Measurements from ENCODE around the gene TDRD7.

Gene TDRD7

GRCh38 chr9:97514531-97514930, 102.6 kb downstream of the TDRD7 start:
- DNase-seq (ENCODE audit: low read depth, low spot score), result no peak
- H3K4me3 ChIP-seq (ENCODE audit: low read length), result no peak overlapping the region

- H3K4me3 ChIP-seq (ENCODE audit: low read length), result no peak overlapping the region
- no peak for DNase-seq (ENCODE audit: low read depth, low spot score)
Observed at GRCh38 chr9:97515662-97516061, 103.8 kb downstream of the TDRD7 start.

GRCh38 chr9:97516111-97516510, 104.2 kb downstream of the TDRD7 start:
- no peak for DNase-seq (ENCODE audit: low read depth, low spot score)
- no peak overlapping the region for H3K4me3 ChIP-seq (ENCODE audit: low read length)

- H3K4me3 ChIP-seq (ENCODE audit: low read length), result no peak overlapping the region
- DNase-seq (ENCODE audit: low read depth, low spot score), result no peak
Observed at GRCh38 chr9:97517331-97518089, 105.6 kb downstream of the TDRD7 start.

- H3K4me3 ChIP-seq (ENCODE audit: low read length), result no peak overlapping the region
- DNase-seq (ENCODE audit: low read depth, low spot score), result no peak
Observed at GRCh38 chr9:97518166-97518908, 106.4 kb downstream of the TDRD7 start.

GRCh38 chr9:97518909-97519307, 107.0 kb downstream of the TDRD7 start:
- no peak overlapping the region for H3K4me3 ChIP-seq (ENCODE audit: low read length)
- no peak for DNase-seq (ENCODE audit: low read depth, low spot score)

DNA sequence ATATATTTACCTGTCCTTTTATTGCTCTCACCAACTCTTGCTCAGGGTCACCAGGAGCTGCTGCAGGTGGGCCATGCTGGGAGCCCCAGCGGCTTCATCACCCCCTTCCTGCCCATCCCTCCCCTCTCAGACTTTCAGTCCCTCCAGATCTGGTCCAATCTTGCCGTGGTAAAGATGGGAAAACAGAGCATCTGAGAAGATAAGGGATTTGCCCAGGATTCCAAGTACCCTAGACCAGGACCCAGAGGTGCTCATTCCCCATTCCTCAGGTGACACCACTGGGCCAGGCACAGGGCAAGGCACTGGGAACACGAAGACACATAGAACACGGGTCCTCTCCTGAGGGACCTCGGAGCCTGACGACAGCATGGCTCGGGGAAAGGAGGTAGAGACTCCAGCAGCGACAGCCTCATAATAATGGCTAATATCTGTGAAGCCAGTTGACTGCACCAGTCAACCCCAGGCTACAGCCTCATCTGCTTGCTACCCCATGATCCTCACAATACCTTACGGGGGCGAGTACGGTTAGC, 107.6 kb downstream of the TDRD7 start:
- no peak for DNase-seq (ENCODE audit: low read depth, low spot score)
- H3K4me3 ChIP-seq (ENCODE audit: low read length), result no peak overlapping the region

DNA sequence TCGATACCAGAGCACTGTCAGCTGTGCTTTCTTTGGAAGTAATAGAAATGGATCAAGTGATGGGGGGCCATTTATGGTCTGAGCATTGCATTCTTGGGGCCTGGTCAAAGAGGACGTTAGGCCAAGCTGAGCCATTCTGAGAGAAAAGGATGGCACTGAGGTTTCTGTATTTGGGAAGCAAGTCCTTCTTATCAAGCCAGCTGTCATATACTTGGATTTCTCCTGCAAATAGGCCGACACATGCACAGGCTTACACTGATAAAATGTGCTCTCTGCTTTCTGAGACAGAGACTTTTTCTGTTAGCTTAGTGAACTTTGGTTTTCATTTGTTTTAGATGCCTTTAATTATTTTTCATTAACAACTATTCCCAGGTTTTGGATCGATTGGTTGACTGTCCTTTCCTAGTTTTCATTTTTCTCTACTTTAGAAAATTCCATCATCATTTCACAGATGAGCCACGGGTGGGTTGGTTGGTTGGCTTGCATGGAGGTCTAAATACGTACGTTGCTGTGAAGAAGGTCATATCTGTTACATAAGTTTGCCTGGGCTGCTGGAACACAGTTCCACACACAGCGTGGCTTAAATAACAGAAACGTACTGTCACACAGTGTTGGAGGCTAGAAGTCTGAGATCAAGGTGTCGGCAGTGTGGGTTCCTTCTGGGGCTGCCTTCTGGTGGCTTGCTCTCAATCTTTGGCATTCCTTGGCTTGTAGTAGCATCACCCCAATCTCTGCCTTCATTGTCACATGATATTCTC, 109.9 kb downstream of the TDRD7 start:
- no peak overlapping the region for H3K4me3 ChIP-seq (ENCODE audit: low read length)
- DNase-seq (ENCODE audit: low read depth, low spot score), result no peak

DNA sequence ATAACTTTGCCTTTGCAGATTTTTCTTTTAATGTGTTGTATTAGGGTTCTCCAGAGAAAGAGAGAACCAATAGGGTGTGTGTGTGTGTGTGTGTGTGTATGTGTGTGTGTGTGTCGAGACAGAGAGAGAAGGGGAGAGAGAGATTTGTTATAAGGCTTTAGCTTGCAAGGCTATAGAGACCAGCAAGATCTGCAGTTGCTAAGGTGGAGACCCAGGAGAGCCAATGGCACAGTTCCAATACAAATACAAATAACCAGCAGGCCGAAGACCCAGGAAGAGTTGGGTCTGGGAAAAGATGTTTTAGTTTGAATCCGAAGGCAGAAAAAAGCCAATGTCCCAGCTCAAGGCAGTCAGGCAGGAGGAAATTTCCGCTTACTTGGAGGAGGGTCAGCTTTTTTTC, 112.5 kb downstream of the TDRD7 start:
- no peak for DNase-seq (ENCODE audit: low read depth, low spot score)
- H3K4me3 ChIP-seq (ENCODE audit: low read length), result no peak overlapping the region

- DNase-seq (ENCODE audit: low read depth, low spot score), result no peak
Observed at GRCh38 chr9:97525451-97525850, 113.6 kb downstream of the TDRD7 start.

GRCh38 chr9:97526895-97527575, 115.1 kb downstream of the TDRD7 start:
- DNase-seq (ENCODE audit: low read depth, low spot score), result no peak
- H3K4me3 ChIP-seq (ENCODE audit: low read length), result no peak overlapping the region

More at GRCh38 chr9:97525451-97525850, 113.6 kb downstream of the TDRD7 start:
- H3K4me3 ChIP-seq (ENCODE audit: low read length), result no peak overlapping the region

GRCh38 chr9:97527626-97528528, 116.0 kb downstream of the TDRD7 start:
- no peak for DNase-seq (ENCODE audit: low read depth, low spot score)
- H3K4me3 ChIP-seq (ENCODE audit: low read length), result no peak overlapping the region

DNA sequence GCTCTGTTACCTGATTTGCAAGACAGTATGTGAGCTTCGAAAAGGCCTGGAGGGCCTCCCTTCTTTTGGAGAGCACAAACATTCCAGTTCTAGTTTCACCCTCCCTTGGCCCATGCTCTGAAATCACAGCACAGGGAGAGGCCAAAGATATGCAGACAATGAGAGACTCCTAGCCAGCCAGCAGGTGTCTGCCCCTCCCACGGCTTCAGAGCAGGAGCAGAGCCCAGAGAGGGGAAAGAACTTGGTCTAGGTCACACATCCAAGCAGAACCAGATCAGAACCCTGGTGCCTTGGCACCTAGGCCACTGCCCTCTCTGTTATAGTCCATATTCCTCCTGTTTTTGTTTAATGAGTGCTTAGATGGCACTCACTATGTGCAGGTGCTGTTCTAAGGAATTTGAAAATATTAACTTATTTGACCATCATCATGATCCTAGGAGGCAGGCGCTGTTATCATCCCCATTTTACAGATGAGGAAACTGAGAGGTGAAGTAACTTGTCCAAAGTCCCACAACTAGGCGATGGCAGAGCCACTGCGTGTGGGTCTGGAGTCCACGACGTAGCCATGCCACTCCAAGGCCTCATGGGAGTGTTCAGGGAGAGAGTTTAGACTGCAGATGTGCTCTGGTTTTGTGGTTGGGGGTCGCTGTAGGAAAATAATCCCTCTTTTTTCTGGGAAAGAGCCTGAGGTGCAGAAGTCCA, 116.8 kb downstream of the TDRD7 start:
- no peak for DNase-seq (ENCODE audit: low read depth, low spot score)
- H3K4me3 ChIP-seq (ENCODE audit: low read length), result no peak overlapping the region

DNA sequence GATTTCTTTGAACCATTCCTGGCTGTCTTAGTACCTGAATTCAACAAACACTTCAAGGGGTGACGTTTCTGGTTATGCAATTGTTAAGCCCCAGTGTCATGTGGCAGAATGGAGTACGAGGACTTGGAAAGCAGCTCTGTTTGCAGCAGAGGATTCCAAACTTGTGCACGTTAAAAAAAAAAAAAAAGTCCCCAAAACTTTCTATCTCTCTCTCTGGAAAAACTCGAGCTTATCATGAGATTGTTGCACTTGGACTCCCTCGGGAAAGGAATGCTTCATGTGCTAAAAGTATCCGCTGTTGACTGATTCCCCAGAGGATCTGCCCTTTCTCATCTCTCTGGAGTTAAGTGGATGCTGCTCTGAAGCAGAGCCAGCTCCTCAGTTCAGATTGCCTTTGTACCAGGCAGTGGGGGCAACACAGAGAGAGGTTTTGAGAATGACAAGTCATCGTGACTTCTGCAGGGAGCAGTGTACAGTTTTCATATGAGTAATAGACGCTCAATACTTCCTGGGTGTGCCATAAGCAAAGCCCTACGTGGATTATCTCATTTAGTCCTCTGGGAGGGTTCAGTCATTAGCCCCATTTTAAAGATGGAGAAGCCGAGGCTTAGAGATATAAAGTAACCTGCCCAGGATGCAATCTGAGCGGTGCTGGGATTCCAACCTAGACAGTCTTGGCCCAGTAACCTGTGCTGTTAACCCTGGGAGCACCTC, 117.6 kb downstream of the TDRD7 start:
- H3K4me3 ChIP-seq (ENCODE audit: low read length), result no peak overlapping the region
- no peak for DNase-seq (ENCODE audit: low read depth, low spot score)

DNA sequence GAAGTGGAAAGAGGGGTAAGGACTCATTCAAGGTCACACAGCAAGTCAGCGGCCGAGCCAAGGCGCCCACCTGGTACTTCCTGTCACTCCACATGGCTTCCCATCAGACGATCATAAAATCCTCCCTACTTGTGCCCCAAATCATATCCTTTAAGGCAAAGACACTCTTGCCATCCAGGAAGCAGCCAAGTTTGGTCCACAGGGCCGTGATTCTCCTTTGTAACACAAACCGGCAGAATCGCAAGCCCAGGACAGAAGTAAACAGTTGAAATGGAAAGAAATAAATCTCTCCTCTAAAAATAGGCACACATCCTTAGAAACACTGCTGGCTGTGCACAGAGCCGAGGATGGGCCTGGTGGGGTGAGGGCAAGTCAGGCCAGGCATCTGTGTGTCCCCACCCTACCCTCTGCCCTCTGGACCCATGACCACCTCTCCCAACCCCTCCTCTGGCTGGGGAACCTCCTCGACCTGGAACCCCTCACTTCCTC, 120.0 kb downstream of the TDRD7 start:
- no peak for DNase-seq (ENCODE audit: low read depth, low spot score)
- H3K4me3 ChIP-seq (ENCODE audit: low read length), result no peak overlapping the region

DNA sequence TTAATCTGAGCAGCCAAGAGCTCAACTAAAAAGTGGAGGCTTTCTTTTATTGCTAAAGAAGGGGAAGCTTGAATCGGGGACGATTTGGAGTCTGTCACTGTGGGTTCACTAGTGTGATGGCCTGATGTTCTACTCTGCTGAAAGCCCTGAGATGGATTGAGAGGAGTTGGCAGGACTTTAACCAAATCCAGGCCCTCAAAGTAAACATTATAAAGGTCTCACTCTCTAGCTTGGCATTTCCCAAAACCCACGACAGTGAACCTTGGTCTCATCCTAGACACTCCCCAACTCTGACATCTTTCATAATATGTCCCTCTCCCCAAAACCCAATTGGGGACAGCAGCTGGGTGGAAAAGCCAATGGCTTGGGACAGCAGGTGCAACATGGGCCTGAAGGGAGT, 122.3 kb downstream of the TDRD7 start:
- no peak for DNase-seq (ENCODE audit: low read depth, low spot score)
- no peak overlapping the region for H3K4me3 ChIP-seq (ENCODE audit: low read length)

Data from Jurkat, Clone E6-1 (cell line).